ENCODE data around the gene ADAT1. TPM values are rescaled to one million over a fixed set of nuclear protein-coding genes. Genes with fewer than 3 reads are reported as not detected.

ADAT1 gene
- total and polyA plus RNA-seq, 2 of the 8 experiments (the other 6 are each of a cell fraction or from before 2014, with no cell fraction given): 30.7 to 44.7 TPM

DNA sequence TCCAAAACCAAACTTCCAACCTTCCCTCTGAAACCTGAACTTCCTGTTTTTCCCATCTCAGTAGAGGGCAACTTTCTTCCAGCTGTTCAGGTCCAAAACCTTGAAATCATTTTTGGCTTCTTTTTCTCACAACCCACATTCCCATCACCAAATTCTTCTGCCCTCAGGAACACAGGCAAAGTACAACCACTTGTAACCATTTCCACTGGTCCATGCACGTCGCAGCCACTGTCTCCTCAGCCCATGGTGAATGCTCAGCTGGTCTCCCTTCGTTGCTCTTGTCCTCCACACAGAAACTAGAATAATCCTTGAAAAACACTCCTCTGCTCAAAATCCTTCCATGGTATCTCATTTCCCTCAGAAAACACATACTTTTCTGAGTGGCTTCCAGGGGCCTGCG, 3.7 kb upstream of the ADAT1 start:
- WGBS, 2 experiments (ENCODE audit: extremely low coverage in 1 of 2, insufficient coverage in 1 of 2, insufficient read length in 1 of 2, insufficient replicate concordance in 2 of 2, low coverage in 1 of 2, low lambda C conversion rate in 2 of 2, missing lambda C conversion rate in 1 of 2): 97% methylated on average over 4 of the region's 4 CpGs; no CpG with 5 or more reads in 1 of the 2 experiments
- no peak overlapping the region for H2BK120ac ChIP-seq (replicated peaks; ENCODE audit: low read depth, low read length)
- H3K9me3 ChIP-seq (ENCODE audit: insufficient read depth in 2 of 2, low read depth in 1 of 2, low read length in 1 of 2): no peaks in the 10 kb centered on the region
- H3K4me3 ChIP-seq (ENCODE audit: extremely low read depth in 1 of 4, insufficient read depth in 2 of 4, low read depth in 3 of 4, low read length in 4 of 4): no peak overlapping the region
- no peak overlapping the region for H4K5ac ChIP-seq (ENCODE audit: insufficient read length, low read depth, low read length)
- no peak overlapping the region for H2BK20ac ChIP-seq (ENCODE audit: low read length)
- no peak overlapping the region for H4K91ac ChIP-seq (replicated peaks; ENCODE audit: insufficient read length, low read length)
- peaks cover 0 to 5% of the 10 kb centered on the region in 2 experiments for H4K20me1 ChIP-seq (replicated peaks in 1 of 2; ENCODE audit: control insufficient read depth in 1 of 2, insufficient read depth in 2 of 2, low read length in 2 of 2)
- no peak overlapping the region for H3K18ac ChIP-seq (ENCODE audit: extremely low read depth, low read length)
- H3K79me1 ChIP-seq (ENCODE audit: low read depth, low read length): no peaks in the 10 kb centered on the region; the same call in 1 of the 2 replicates
- ChIA-PET POLR2A (ENCODE audit: partially characterized antibody) (interaction anchor here (0.6 to 2.1 kb wide), 4 partner anchors 10 to 92 kb away, joined by 3 to 4 read pairs (median 4); partner anchors contain the start of gene CHST5), CTCF (ENCODE audit: partially characterized antibody) (interaction anchor here (1.0 kb wide), 1 partner anchor 15 kb away, joined by 3 read pairs; no protein-coding TSS in a partner anchor)
- peaks cover 0 to 5% (median 4%) of the 10 kb centered on the region in 4 experiments; a peak in 5 of 7 replicates for H3K4me1 ChIP-seq (replicated peaks in 1 of 4; ENCODE audit: control insufficient read depth in 3 of 4, insufficient read depth in 4 of 4, low read length in 3 of 4)
- H3K14ac ChIP-seq (ENCODE audit: insufficient read length): no peak overlapping the region
- no peak overlapping the region for H3K4ac ChIP-seq (replicated peaks; ENCODE audit: insufficient read length, low read depth, low read length)
- no peak overlapping the region for H4K8ac ChIP-seq (ENCODE audit: extremely low read depth, insufficient read depth, low read length)
- H3K27ac ChIP-seq (ENCODE audit: low read depth, low read length): no peak overlapping the region
- H3K23me2 ChIP-seq (ENCODE audit: low read depth, low read length): peaks cover 6% of the 10 kb centered on the region
- no peak overlapping the region for H3K4me2 ChIP-seq (ENCODE audit: insufficient read depth in 1 of 2, low read depth in 2 of 2, low read length in 2 of 2)
- peaks cover 0 to 4% of the 10 kb centered on the region in 2 experiments; a peak in 1 of 4 replicates for H3K79me2 ChIP-seq (ENCODE audit: control insufficient read depth in 1 of 2, insufficient read depth in 2 of 2, low read length in 2 of 2)
- no peak overlapping the region for H2AFZ ChIP-seq (ENCODE audit: low read length)
- H2BK15ac ChIP-seq (ENCODE audit: low read length): no peak overlapping the region
- H3K56ac ChIP-seq (replicated peaks; ENCODE audit: insufficient read length, low read depth, low read length): no peak overlapping the region
- DNase-seq (ENCODE audit: low read depth in 1 of 2, low spot score in 2 of 2) (no peak), FAIRE-seq (no peak)
- no peak overlapping the region for H2BK5ac ChIP-seq (ENCODE audit: low read depth, low read length)
- no peak overlapping the region for H2AK5ac ChIP-seq (ENCODE audit: low read depth, low read length)
- peaks cover 41 to 63% (median 53%) of the 10 kb centered on the region in 4 experiments for H3K36me3 ChIP-seq (ENCODE audit: control insufficient read depth in 2 of 4, insufficient read depth in 4 of 4, low read length in 3 of 4)
- H2BK12ac ChIP-seq (ENCODE audit: low read depth, low read length): no peak overlapping the region
- H3K9ac ChIP-seq (replicated peaks in 1 of 4; ENCODE audit: extremely low read depth in 1 of 4, low read depth in 3 of 4, low read length in 3 of 4): no peak overlapping the region
- no peaks in the 10 kb centered on the region for H3K27me3 ChIP-seq (replicated peaks in 1 of 4; ENCODE audit: control insufficient read depth in 3 of 4, extremely low read depth in 1 of 4, insufficient read depth in 3 of 4, low read length in 3 of 4)
- H3K23ac ChIP-seq (ENCODE audit: insufficient read length): no peak overlapping the region
- TF ChIP-seq TAF7 (optimal IDR thresholded peaks at IDR 0.05; ENCODE audit: borderline replicate concordance, low read depth, low read length) (no peak), FOSL1 (IDR thresholded peaks at IDR 0.05; ENCODE audit: insufficient read depth, low read depth, low read length) (no peak), CBX8 (IDR thresholded peaks at IDR 0.05; ENCODE audit: borderline replicate concordance, low read depth, low read length) (no peak), POLR2A (IDR thresholded peaks at IDR 0.05; ENCODE audit: control extremely low read depth in 1 of 2, low read depth in 2 of 2, low read length in 2 of 2) (no peak), ASH2L (IDR thresholded peaks at IDR 0.05; ENCODE audit: low read length) (no peak), CREB1 (IDR thresholded peaks at IDR 0.05) (no peak), HDAC2 (IDR thresholded peaks at IDR 0.05; ENCODE audit: borderline replicate concordance in 1 of 2, low read depth in 2 of 2, low read length in 2 of 2) (no peak), CHD2 (IDR thresholded peaks at IDR 0.05; ENCODE audit: low read length) (no peak), TEAD4 (IDR thresholded peaks at IDR 0.05; ENCODE audit: low read depth, low read length) (no peak), CTBP2 (IDR thresholded peaks at IDR 0.05; ENCODE audit: borderline replicate concordance, insufficient read depth, insufficient read length, low read length) (no peak), POU5F1 (IDR thresholded peaks at IDR 0.05; ENCODE audit: low read depth, low read length) (no peak)
- TF ChIP-seq, protein P1, sequence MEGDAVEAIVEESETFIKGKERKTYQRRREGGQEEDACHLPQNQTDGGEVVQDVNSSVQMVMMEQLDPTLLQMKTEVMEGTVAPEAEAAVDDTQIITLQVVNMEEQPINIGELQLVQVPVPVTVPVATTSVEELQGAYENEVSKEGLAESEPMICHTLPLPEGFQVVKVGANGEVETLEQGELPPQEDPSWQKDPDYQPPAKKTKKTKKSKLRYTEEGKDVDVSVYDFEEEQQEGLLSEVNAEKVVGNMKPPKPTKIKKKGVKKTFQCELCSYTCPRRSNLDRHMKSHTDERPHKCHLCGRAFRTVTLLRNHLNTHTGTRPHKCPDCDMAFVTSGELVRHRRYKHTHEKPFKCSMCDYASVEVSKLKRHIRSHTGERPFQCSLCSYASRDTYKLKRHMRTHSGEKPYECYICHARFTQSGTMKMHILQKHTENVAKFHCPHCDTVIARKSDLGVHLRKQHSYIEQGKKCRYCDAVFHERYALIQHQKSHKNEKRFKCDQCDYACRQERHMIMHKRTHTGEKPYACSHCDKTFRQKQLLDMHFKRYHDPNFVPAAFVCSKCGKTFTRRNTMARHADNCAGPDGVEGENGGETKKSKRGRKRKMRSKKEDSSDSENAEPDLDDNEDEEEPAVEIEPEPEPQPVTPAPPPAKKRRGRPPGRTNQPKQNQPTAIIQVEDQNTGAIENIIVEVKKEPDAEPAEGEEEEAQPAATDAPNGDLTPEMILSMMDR (IDR thresholded peaks at IDR 0.05; ENCODE audit: control extremely low read depth in 1 of 3, insufficient read depth in 1 of 3, low read depth in 1 of 3, low read length in 3 of 3): no peak

All from H1 (cell line).